ENCODE data around the gene VPS37D. TPM values are rescaled to one million over a fixed set of nuclear protein-coding genes. Genes with fewer than 3 reads are reported as not detected.

VPS37D gene
- polyA plus RNA-seq, 1 of the 3 experiments (the other 2 are of a cell fraction) = 7.4 TPM

DNA sequence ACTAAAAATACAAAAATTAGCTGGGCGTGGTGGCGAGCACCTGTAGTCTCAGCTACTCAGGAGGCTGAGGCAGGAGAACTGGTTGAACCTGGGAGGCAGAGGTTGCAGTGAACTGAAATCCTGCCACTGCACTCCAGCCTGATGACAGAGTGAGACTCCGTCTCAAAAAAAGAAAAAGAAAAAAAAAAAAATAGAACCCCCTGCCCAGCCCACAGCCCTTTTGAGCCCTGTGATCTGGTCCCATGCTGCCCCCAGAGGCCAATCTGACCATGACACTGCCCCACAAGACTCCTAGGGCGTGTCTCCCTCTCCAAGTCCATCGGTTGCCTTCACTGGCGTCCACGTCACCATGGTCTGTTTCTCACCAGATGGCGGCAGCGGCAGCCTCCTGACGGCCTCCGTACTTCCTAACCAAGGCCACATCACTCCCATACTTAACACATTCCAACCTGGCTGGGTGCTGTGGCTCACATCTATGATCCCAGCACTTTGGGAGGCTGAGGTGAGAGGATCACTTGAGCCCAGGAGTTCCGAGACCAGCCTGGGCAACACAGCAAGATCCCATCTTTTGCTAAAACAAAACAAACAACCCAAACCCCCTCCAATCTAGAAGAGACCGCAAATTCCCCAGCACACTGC is 33.8 kb downstream of the VPS37D start:
- ChIA-PET CTCF (interaction anchor here (0.6 to 8.8 kb wide), 28 partner anchors 8 to 249 kb away, joined by 3 to 70 read pairs (median 4); partner anchors contain the start of genes BUD23, DNAJC30, STX1A and VPS37D), POLR2A (interaction anchor here (0.9 kb wide), 1 partner anchor 9 kb away, joined by 3 read pairs; no protein-coding TSS in a partner anchor)
- H3K9me2 ChIP-seq = no peaks in the 10 kb centered on the region
- H3K36me3 ChIP-seq (replicated peaks in 1 of 2; ENCODE audit: control insufficient read depth in 1 of 2, insufficient read depth in 2 of 2, low read length in 1 of 2) = peaks cover 29 to 60% of the 10 kb centered on the region in 2 experiments
- H3K79me2 ChIP-seq (ENCODE audit: insufficient read depth) = peaks cover 16% of the 10 kb centered on the region; the same call in 1 of the 2 replicates
- TF ChIP-seq RAD21 (IDR thresholded peaks at IDR 0.05; ENCODE audit: low read length) (peak; percentile 53), PBX3 (IDR thresholded peaks at IDR 0.05) (no peak), SMC3 (IDR thresholded peaks at IDR 0.05; ENCODE audit: low read depth, low read length) (peak; percentile 14; the same call in 1 of the 2 replicates), POLR2AphosphoS5 (IDR thresholded peaks at IDR 0.05; ENCODE audit: low read depth, low read length) (peak; percentile 8; the same call in 1 of the 2 replicates), JUND (IDR thresholded peaks at IDR 0.05) (no peak), CTCF (IDR thresholded peaks at IDR 0.05) (peak; percentile 83)
- no peak overlapping the region for H3K9ac ChIP-seq
- H3K9me3 ChIP-seq = no peaks in the 10 kb centered on the region
- DNase-seq = peak; percentile 92
- no peaks in the 10 kb centered on the region for H3K27me3 ChIP-seq (ENCODE audit: insufficient read depth)
- peaks cover 0 to 25% of the 10 kb centered on the region in 2 experiments; a peak in 3 of 4 replicates for H3K4me1 ChIP-seq (ENCODE audit: control insufficient read depth in 1 of 2, insufficient read depth in 2 of 2, low read depth in 1 of 2, low read length in 1 of 2)
- WGBS (ENCODE audit: low lambda C conversion rate) = 78% methylated on average over 13 of the region's 13 CpGs
- H2AFZ ChIP-seq (ENCODE audit: low read depth) = no peak overlapping the region
- no peak overlapping the region; a peak in 1 of 4 replicates for H3K27ac ChIP-seq (ENCODE audit: low read depth in 2 of 2, low read length in 1 of 2)
- peaks cover 47% of the 10 kb centered on the region for H3F3A ChIP-seq (replicated peaks; ENCODE audit: insufficient read depth)
- H3K4me2 ChIP-seq = no peak overlapping the region
- no peak overlapping the region for H3K4me3 ChIP-seq (ENCODE audit: low read depth in 2 of 2, low read length in 1 of 2)
- peaks cover 16% of the 10 kb centered on the region; the same call in 1 of the 2 replicates for H4K20me1 ChIP-seq (ENCODE audit: insufficient read depth)

GRCh38 chr7:73702226-73702625 is 34.6 kb downstream of the VPS37D start:
- Histone ChIP-seq H3K9me3 (no peaks in the 10 kb centered on the region), H3K4me3 (ENCODE audit: low read depth in 2 of 2, low read length in 1 of 2) (no peak overlapping the region), H3K79me2 (ENCODE audit: insufficient read depth) (peaks cover 21% of the 10 kb centered on the region; the same call in 1 of the 2 replicates), H3K9ac (no peak overlapping the region), H3K4me1 (ENCODE audit: control insufficient read depth in 1 of 2, insufficient read depth in 2 of 2, low read depth in 1 of 2, low read length in 1 of 2) (peaks cover 0 to 32% of the 10 kb centered on the region in 2 experiments; a peak in 3 of 4 replicates), H3F3A (replicated peaks; ENCODE audit: insufficient read depth) (peaks cover 54% of the 10 kb centered on the region), H3K36me3 (replicated peaks in 1 of 2; ENCODE audit: control insufficient read depth in 1 of 2, insufficient read depth in 2 of 2, low read length in 1 of 2) (peaks cover 34 to 53% of the 10 kb centered on the region in 2 experiments), H3K9me2 (no peaks in the 10 kb centered on the region), H3K27me3 (ENCODE audit: insufficient read depth) (no peaks in the 10 kb centered on the region), H3K4me2 (no peak overlapping the region), H3K27ac (ENCODE audit: low read depth in 2 of 2, low read length in 1 of 2) (no peak overlapping the region; a peak in 1 of 4 replicates), H4K20me1 (ENCODE audit: insufficient read depth) (peaks cover 23% of the 10 kb centered on the region; the same call in 1 of the 2 replicates), H2AFZ (ENCODE audit: low read depth) (no peak overlapping the region)
- ChIA-PET POLR2A (no interaction called here), CTCF (interaction anchor here (0.6 to 8.8 kb wide), 24 partner anchors 9 to 155 kb away, joined by 3 to 70 read pairs (median 4); partner anchors contain the start of genes ABHD11, BUD23, DNAJC30 and STX1A)
- no peak for DNase-seq
- 89% methylated on average over 7 of the region's 8 CpGs for WGBS (ENCODE audit: low lambda C conversion rate)
- TF ChIP-seq MEF2A (IDR thresholded peaks at IDR 0.05; ENCODE audit: borderline replicate concordance, low read depth) = no peak
- TF ChIP-seq SIN3A (IDR thresholded peaks at IDR 0.05; ENCODE audit: borderline replicate concordance, low read depth, low read length) = no peak
- no peak for TF ChIP-seq NRF1 (IDR thresholded peaks at IDR 0.05; ENCODE audit: low read depth, low read length)
- TF ChIP-seq ELF1 (IDR thresholded peaks at IDR 0.05) = no peak
- TF ChIP-seq CHD2 (IDR thresholded peaks at IDR 0.05; ENCODE audit: low read length, partially characterized antibody) = no peak
- TF ChIP-seq IRF3 (IDR thresholded peaks at IDR 0.05; ENCODE audit: low read depth, low read length) = no peak
- TF ChIP-seq EZH2phosphoT487 (IDR thresholded peaks at IDR 0.05; ENCODE audit: borderline replicate concordance, low read depth) = no peak
- TF ChIP-seq, protein P1, sequence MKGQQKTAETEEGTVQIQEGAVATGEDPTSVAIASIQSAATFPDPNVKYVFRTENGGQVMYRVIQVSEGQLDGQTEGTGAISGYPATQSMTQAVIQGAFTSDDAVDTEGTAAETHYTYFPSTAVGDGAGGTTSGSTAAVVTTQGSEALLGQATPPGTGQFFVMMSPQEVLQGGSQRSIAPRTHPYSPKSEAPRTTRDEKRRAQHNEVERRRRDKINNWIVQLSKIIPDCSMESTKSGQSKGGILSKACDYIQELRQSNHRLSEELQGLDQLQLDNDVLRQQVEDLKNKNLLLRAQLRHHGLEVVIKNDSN (IDR thresholded peaks at IDR 0.05; ENCODE audit: borderline replicate concordance, low read depth) = no peak
- no peak for TF ChIP-seq TEAD4 (IDR thresholded peaks at IDR 0.05; ENCODE audit: borderline replicate concordance, insufficient read depth)
- TF ChIP-seq GATA2 (CRISPR knock-in tag; IDR thresholded peaks at IDR 0.05) = no peak
- no peak for TF ChIP-seq RCOR1 (IDR thresholded peaks at IDR 0.05; ENCODE audit: low read length)
- TF ChIP-seq, protein P2, sequence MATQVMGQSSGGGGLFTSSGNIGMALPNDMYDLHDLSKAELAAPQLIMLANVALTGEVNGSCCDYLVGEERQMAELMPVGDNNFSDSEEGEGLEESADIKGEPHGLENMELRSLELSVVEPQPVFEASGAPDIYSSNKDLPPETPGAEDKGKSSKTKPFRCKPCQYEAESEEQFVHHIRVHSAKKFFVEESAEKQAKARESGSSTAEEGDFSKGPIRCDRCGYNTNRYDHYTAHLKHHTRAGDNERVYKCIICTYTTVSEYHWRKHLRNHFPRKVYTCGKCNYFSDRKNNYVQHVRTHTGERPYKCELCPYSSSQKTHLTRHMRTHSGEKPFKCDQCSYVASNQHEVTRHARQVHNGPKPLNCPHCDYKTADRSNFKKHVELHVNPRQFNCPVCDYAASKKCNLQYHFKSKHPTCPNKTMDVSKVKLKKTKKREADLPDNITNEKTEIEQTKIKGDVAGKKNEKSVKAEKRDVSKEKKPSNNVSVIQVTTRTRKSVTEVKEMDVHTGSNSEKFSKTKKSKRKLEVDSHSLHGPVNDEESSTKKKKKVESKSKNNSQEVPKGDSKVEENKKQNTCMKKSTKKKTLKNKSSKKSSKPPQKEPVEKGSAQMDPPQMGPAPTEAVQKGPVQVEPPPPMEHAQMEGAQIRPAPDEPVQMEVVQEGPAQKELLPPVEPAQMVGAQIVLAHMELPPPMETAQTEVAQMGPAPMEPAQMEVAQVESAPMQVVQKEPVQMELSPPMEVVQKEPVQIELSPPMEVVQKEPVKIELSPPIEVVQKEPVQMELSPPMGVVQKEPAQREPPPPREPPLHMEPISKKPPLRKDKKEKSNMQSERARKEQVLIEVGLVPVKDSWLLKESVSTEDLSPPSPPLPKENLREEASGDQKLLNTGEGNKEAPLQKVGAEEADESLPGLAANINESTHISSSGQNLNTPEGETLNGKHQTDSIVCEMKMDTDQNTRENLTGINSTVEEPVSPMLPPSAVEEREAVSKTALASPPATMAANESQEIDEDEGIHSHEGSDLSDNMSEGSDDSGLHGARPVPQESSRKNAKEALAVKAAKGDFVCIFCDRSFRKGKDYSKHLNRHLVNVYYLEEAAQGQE (IDR thresholded peaks at IDR 0.05; ENCODE audit: low read depth, low read length) = no peak

Measured in SK-N-SH (cell line).